Rectal smooth muscle tissue (tissue), 1 donor: ENCODE data around the gene TMEM204.

Experiments used
- H3K27ac ChIP-seq: one replicate; pipeline ENCODE4 v1.7.0; 2013; ENCODE audit warnings: low read depth, low read length, inconsistent platforms
- H3K27me3 ChIP-seq: one replicate; pipeline ENCODE4 v1.7.0; 2013; ENCODE audit warnings: low read length; ENCODE audit not compliant: control insufficient read depth, insufficient read depth
- H3K36me3 ChIP-seq: one replicate; pipeline ENCODE4 v1.7.0; 2013; ENCODE audit warnings: low read length; ENCODE audit not compliant: control insufficient read depth, insufficient read depth
- H3K4me1 ChIP-seq: one replicate; pipeline ENCODE4 v1.7.0; 2013; ENCODE audit warnings: low read length; ENCODE audit not compliant: control insufficient read depth, insufficient read depth
- H3K4me3 ChIP-seq: one replicate; pipeline ENCODE4 v1.7.0; 2013; ENCODE audit warnings: low read length
- H3K9ac ChIP-seq: one replicate; pipeline ENCODE4 v1.7.0; 2013; ENCODE audit warnings: low read length

Gene TMEM204

GRCh38 chr16:1539720-1540555 lies 6.5 kb downstream of the TMEM204 start:
- H3K27me3 ChIP-seq, result no peaks in the 10 kb centered on the region
- H3K9ac ChIP-seq, result no peak overlapping the region
- peaks cover 11% of the 10 kb centered on the region for H3K36me3 ChIP-seq
- H3K4me3 ChIP-seq, result no peak overlapping the region
- H3K4me1 ChIP-seq, result peaks cover 10% of the 10 kb centered on the region
- H3K27ac ChIP-seq, result no peak overlapping the region

- Histone ChIP-seq H3K4me1 (peaks cover 15% of the 10 kb centered on the region), H3K36me3 (peaks cover 11% of the 10 kb centered on the region), H3K4me3 (no peak overlapping the region), H3K27me3 (no peaks in the 10 kb centered on the region), H3K9ac (no peak overlapping the region), H3K27ac (no peak overlapping the region)
These were observed 7.0 kb downstream of the TMEM204 start for GRCh38 chr16:1540556-1540855.

- Histone ChIP-seq H3K4me3 (no peak overlapping the region), H3K4me1 (peaks cover 21% of the 10 kb centered on the region), H3K9ac (no peak overlapping the region), H3K36me3 (peaks cover 11% of the 10 kb centered on the region), H3K27ac (no peak overlapping the region), H3K27me3 (no peaks in the 10 kb centered on the region)
These were observed 8.1 kb downstream of the TMEM204 start for GRCh38 chr16:1541293-1542165.

- Histone ChIP-seq H3K4me3 (no peak overlapping the region), H3K27me3 (no peaks in the 10 kb centered on the region), H3K9ac (no peak overlapping the region), H3K4me1 (peaks cover 21% of the 10 kb centered on the region), H3K36me3 (peaks cover 11% of the 10 kb centered on the region), H3K27ac (no peak overlapping the region)
These were observed 8.7 kb downstream of the TMEM204 start for GRCh38 chr16:1542166-1542500.

- no peak overlapping the region for H3K9ac ChIP-seq
- no peak overlapping the region for H3K27ac ChIP-seq
- no peak overlapping the region for H3K4me3 ChIP-seq
- H3K27me3 ChIP-seq, result no peaks in the 10 kb centered on the region
- H3K4me1 ChIP-seq, result peaks cover 21% of the 10 kb centered on the region
- peaks cover 11% of the 10 kb centered on the region for H3K36me3 ChIP-seq
These were observed 9.1 kb downstream of the TMEM204 start for GRCh38 chr16:1542533-1542932.

GRCh38 chr16:1543085-1543896 lies 9.8 kb downstream of the TMEM204 start:
- Histone ChIP-seq H3K4me1 (peaks cover 19% of the 10 kb centered on the region), H3K4me3 (no peak overlapping the region), H3K27ac (peak overlapping the region; percentile 10), H3K9ac (no peak overlapping the region), H3K36me3 (peaks cover 10% of the 10 kb centered on the region), H3K27me3 (no peaks in the 10 kb centered on the region)

- no peaks in the 10 kb centered on the region for H3K27me3 ChIP-seq
- H3K4me3 ChIP-seq, result peak overlapping the region; percentile 42
- no peaks in the 10 kb centered on the region for H3K36me3 ChIP-seq
- H3K9ac ChIP-seq, result no peak overlapping the region
- H3K4me1 ChIP-seq, result peaks cover 18% of the 10 kb centered on the region
- peak overlapping the region; percentile 86 for H3K27ac ChIP-seq
These were observed 11.9 kb downstream of the TMEM204 start for GRCh38 chr16:1545044-1546040.

- H3K36me3 ChIP-seq, result no peaks in the 10 kb centered on the region
- H3K9ac ChIP-seq, result no peak overlapping the region
- peaks cover 18% of the 10 kb centered on the region for H3K4me1 ChIP-seq
- H3K4me3 ChIP-seq, result no peak overlapping the region
- no peak overlapping the region for H3K27ac ChIP-seq
- no peaks in the 10 kb centered on the region for H3K27me3 ChIP-seq
These were observed 13.0 kb downstream of the TMEM204 start for GRCh38 chr16:1546430-1546829.

- peak overlapping the region; percentile 30 for H3K27ac ChIP-seq
These were observed 14.8 kb downstream of the TMEM204 start for GRCh38 chr16:1548233-1548632.

GRCh38 chr16:1548727-1549126 lies 15.3 kb downstream of the TMEM204 start:
- no peak overlapping the region for H3K4me3 ChIP-seq
- peaks cover 16% of the 10 kb centered on the region for H3K4me1 ChIP-seq

More at GRCh38 chr16:1548233-1548632, 14.8 kb downstream of the TMEM204 start:
- Histone ChIP-seq H3K27me3 (no peaks in the 10 kb centered on the region), H3K4me1 (peaks cover 16% of the 10 kb centered on the region), H3K4me3 (no peak overlapping the region), H3K36me3 (no peaks in the 10 kb centered on the region), H3K9ac (no peak overlapping the region)

GRCh38 chr16:1550069-1550468 lies 16.6 kb downstream of the TMEM204 start:
- Histone ChIP-seq H3K27ac (no peak overlapping the region), H3K9ac (no peak overlapping the region), H3K4me1 (peaks cover 12% of the 10 kb centered on the region), H3K27me3 (no peaks in the 10 kb centered on the region), H3K36me3 (peaks cover 5% of the 10 kb centered on the region), H3K4me3 (no peak overlapping the region)

More at GRCh38 chr16:1548727-1549126, 15.3 kb downstream of the TMEM204 start:
- Histone ChIP-seq H3K27me3 (no peaks in the 10 kb centered on the region), H3K27ac (no peak overlapping the region), H3K36me3 (no peaks in the 10 kb centered on the region), H3K9ac (no peak overlapping the region)
